Activated T-helper 1 cell treated with Interleukin-2 at 50 U/mL for 16 hours (primary cell): Measurements from ENCODE around the gene CBX3.
"Not testable (repeated sequence)": the region's sequence is repeated elsewhere in the genome, so short reads cannot be mapped to it uniquely, and the experiment has no call there.

ENCODE experiments used
- DNase-seq: peaks from one replicate; pipeline ENCODE4 v3.0.0-alpha.2; 2020; ENCODE audit warnings: low read depth

CBX3 gene

DNA sequence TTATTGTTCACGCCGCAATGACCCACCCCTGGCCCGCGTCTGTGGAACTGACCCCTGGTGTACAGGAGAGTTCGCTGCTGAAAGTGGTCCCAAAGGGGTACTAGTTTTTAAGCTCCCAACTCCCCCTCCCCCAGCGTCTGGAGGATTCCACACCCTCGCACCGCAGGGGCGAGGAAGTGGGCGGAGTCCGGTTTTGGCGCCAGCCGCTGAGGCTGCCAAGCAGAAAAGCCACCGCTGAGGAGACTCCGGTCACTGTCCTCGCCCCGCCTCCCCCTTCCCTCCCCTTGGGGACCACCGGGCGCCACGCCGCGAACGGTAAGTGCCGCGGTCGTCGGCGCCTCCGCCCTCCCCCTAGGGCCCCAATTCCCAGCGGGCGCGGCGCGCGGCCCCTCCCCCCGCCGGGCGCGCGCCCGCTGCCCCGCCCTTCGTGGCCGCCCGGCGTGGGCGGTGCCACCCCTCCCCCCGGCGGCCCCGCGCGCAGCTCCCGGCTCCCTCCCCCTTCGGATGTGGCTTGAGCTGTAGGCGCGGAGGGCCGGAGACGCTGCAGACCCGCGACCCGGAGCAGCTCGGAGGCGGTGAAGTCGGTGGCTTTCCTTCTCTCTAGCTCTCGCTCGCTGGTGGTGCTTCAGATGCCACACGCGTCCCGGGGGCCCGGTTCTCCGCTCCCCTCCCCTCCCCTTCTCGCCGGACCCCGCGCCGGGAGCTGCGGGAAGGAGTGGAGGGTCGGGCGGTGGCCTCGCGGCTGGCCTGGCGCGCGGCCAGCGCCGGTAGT, at the start of gene CBX3:
TSS of gene CBX3 (plus strand) at position 499 of the 772 bp plus-strand sequence. CDS start 1,254 bp downstream, outside the sequence.
- peak; percentile 81 for DNase-seq

DNA sequence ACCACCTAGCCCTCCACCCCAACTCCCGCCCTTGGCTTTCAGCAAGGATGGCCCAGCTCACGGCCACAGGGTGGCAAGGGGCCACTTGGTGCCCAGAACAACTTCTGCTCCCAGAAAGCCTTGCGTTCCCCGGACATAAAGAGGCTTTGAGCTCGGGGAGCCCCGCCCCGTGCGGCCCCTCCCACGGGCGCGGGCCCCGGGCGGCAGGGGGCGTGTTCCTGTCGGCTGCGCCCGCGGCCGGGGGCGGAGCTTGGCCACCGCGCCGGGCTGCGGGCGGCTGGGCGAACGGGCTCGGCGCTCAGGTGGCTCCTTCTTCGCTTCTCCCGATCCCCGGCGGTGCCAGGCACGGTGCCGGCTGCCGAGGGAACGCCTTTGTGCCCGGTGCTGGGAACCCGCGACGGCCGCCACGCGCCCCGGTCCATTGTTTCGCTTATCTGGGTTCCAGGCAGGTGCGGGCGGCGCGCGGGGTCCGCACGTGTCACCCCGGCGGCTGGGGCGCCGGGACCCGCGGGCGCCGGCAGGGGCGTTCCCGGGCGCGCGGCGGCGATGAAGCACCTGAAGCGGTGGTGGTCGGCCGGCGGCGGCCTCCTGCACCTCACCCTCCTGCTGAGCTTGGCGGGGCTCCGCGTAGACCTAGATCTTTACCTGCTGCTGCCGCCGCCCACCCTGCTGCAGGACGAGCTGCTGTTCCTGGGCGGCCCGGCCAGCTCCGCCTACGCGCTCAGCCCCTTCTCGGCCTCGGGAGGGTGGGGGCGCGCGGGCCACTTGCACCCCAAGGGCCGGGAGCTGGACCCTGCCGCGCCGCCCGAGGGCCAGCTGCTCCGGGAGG, 49.4 kb upstream of the CBX3 start, which contains the start of gene NFE2L3:
TSS of gene NFE2L3 (plus strand) at position 246 of the 829 bp plus-strand sequence. CDS start at position 547, 301 bp downstream.
- DNase-seq = peak; percentile 74

DNA sequence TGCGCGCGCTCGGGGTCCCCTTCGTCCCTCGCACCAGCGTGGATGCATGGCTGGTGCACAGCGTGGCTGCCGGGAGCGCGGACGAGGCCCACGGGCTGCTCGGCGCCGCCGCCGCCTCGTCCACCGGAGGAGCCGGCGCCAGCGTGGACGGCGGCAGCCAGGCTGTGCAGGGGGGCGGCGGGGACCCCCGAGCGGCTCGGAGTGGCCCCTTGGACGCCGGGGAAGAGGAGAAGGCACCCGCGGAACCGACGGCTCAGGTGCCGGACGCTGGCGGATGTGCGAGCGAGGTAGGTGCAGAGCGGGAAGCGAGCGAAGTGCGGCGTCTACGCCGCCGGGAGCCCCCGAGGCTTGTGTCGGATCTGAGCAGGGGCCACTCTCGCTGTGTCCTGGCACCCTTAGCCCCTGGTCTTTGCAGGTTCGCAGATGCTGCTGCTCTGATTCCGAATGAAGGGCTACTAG, 48.7 kb upstream of the CBX3 start:
- not testable (repeated sequence) for DNase-seq

DNA sequence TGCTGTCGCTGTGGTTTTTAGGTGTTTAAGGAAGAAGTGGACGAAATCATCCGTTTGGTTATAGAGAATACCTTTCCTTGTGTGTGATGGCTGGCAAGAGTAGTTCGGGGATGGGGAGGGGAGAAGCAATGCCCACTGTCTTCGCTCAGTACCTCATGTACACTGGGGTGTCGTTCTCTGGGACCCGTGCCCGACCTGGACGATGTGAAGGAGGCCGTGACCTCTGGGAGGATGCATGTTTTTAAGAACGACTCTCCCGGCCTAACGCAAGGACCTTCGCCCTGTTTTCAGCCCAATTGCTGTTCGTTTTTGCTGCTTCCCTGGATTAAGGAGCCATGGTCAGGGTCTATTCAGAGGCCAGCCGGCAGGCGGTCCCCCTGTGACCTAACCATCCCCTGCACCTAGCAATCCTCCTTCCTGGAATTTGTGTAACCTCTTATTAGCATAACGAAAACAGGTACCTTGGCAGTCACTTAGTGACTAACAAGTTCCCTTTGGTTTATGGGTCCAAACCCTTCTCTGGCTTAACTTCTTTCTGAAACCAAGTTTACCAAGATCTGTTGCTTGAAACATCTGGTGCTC, 48.2 kb upstream of the CBX3 start:
- no peak for DNase-seq

DNA sequence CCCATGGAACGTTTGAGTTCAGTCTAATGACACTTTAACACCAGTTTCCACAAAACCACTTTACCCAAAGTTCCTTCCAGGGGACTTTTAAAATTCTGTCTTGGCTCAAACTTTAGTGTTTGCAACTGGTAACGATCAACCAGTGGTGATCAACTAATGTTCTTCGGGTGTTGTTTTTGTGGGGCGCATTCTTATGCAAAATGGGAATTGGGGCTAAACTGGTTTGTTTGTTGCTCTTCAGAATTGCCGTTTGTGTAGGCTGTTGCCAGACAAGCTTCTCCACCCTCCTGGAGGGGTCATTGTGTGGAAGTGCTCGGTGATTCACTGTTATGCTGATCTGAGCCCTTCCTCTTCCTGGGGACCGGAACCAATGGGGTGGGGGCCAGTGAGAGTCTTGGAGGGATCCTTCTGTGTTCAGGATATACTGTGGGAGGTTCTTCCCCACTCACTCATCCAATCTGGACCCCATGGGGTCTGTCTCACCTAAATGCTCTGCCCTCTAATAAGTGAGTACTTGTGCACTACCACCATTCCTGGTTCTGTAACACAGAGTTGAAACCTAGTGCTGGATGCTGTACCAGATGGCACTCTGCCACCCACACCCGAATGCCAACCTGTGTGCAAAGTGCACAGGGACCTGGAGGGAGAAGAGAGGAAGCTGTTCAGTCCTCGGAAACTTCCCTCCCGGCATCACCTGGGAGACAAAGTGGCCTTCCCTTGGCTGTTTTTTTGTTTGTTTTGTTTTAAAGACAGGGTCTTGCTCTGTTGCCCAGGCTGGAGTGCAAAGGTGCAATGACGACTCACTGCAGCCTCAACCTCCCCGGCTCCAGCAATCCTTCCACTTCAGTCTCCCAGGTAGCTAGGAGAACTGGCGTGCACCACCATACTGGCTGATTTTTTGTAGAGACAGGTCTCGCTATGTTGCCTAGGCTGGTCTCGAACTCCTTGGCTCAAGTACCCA, 47.4 kb upstream of the CBX3 start:
- peak; percentile 17 for DNase-seq

DNA sequence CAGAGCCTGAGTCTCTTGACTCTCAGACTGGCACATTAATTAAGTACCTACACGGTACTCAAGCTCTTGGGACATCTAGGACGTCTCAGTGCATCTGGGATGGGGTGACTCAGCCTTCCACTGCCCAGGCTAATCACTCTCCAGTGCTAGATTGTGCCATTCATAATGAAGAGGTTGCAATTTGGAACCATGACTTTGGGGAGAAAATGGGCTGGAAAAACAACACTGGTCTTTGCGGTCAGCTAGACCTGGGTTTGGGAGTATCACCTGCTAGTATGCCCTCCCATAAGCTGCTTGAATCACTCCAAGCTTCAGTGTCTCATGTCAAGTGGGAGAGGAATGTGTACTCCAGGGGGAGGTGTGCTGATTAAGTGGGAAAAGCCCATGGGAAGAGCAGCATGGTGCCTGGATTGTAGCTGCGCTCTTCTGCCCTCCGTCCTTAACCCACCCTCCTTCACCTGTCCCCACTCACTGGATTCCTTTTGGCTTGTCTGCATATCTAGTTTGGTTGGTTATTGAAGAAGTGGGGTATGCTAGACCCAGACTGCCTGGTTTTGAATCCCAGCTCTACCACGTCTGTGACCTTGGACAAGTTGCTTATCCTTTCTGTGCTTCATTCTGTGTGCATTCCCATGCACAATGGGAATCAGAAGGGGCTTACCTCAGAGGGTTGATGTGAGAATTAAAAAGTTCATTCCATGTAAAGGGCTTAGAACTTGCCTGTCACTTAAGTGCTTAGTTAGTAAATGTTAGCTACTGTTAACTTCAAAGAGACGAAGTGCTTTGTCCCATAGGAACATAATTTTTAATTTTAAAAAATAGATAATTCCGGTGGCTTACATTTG, 45.8 kb upstream of the CBX3 start:
- no peak for DNase-seq

DNA sequence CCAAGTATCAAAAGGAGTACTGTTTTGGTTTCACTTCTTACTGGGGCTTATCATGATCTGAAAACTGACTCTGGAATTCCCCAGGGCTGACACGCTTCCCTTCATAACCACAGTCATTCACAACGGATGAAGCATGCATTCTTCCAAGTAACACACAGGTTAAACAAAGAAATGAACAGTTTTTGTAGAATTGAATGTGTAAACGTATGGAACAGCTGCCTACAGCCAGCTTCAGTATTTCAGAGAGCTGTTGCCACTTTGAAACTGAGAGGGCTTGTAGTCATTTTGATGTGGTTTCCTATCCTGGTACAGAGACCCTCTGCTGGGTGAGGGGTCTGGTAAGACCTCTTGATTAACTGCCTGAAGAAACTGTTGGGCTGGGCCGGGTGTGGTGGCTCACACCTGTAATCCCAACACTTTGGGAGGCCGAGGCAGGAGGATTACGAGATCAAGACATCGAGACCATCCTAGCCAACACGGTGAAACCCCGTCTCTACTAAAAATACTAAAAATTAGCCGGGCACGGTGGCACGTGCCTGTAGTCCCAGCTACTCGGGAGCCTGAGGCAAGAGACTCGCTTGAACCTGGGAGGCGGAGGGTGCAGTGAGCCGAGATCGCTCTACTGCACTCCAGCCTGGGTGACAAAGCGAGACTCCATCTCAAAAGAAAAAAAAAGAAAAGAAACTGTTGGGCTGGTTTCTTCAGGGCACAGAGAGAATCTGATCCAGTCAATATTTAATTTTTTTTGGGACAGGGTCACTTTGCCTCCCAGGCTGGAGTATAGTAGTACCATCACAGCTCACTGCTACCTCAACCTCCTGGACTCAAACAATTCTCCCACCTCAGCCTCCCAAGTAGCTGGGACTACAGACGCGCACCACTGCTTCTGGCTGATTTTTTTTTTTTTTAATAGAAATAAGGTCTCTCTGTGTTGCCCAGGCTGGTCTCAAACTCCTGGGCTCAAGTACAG, 44.8 kb upstream of the CBX3 start:
- no peak for DNase-seq

DNA sequence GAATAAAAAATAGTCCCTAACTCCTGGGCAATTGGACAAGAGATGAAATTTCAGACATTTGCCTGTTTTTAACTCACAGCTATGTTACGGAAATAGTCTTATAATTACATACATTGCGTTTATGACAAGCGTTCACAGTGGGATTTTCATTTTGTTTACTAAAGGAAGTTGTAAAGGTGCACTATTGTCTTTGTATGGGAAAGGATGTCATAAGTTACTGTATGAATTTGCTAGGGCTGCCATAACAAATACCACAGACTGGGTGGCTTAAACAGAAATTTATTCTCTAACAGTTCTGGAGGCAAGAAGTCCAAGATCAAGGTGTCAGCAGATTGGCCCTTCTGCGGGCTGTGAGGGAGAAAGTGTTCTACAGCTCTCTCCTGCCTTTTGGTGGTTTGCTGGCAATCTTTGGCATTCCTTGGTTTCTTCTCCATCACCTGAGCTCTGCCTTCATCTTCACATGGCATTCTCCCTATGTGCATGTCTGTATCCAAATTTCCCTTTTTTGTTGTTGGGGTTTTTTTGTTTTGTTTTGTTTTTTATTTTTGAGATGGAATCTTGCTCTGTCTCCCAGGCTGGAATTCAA, 43.9 kb upstream of the CBX3 start:
- no peak for DNase-seq

DNA sequence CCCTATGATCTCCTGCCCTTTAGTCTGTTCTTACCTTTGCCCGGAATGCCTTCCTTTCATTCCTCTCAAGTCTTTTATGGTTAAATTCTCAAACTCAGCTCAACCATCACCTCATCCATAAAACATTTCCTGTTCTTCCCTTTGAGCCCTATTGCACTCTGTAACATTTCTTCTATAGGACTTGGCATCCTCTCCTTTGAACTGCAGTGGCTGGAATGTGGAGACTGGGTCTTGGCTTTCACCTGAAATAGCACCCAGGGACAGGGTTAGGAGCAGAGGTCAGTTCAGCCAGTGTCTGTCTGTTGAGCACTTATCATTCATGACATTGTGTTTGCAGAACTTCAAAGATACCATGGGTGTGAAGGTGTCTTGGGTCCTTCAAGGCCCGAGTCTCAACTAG, 42.3 kb upstream of the CBX3 start:
- DNase-seq = no peak

DNA sequence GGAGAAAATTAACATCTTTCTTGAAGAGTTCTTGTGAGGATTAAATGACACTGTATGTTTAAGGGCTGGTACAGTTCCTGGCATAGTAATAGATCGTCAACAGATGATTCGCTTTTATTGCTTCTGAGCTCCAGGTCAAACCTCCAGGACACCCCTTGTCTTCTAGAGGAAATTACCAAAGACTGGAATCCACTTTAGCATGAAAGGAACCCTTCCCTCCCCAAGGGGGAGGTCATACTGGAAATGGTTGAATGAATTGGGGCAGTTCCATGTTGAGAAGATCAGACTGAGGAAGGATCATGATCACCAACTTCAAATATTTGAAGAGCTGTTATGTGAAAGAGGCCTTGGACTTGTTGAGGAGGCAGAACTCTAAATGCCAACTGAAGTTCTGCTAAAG, 40.6 kb upstream of the CBX3 start:
- no peak for DNase-seq

DNA sequence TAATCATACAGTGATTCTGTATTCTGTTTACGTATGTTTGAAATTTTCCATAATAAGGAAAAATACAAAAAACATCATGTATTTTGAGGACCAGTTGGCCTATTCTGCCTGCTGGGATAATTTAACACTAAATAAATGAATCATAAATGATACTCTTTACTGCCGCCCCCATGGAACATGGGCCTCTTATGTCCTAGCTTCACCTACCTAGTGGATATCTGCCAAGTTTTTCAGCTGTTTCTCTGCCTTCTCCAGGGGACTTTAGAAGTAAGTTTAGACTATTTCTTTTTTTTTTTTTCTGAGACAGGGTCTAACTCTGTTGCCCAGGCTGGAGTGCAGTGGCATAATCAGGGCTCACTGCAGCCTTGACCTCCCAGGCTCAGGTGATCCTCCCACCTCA, 39.1 kb upstream of the CBX3 start:
- DNase-seq = no peak

DNA sequence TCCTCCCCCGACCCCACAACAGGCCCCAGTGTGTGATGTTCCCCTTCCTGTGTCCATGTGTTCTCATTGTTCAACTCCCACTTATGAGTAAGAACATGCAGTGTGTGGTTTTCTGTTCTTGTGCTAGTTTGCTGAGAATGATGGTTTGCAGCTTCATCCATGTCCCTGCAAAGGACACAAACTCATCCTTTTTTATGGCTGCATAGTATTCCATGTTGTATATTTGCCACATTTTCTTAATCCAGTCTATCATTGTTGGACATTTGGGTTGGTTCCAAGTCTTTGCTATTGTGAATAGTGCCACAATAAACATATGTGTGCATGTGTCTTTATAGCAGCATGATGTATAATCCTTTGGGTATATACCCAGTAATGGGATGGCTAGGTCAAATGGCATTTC, 37.7 kb upstream of the CBX3 start:
- not testable (repeated sequence) for DNase-seq

DNA sequence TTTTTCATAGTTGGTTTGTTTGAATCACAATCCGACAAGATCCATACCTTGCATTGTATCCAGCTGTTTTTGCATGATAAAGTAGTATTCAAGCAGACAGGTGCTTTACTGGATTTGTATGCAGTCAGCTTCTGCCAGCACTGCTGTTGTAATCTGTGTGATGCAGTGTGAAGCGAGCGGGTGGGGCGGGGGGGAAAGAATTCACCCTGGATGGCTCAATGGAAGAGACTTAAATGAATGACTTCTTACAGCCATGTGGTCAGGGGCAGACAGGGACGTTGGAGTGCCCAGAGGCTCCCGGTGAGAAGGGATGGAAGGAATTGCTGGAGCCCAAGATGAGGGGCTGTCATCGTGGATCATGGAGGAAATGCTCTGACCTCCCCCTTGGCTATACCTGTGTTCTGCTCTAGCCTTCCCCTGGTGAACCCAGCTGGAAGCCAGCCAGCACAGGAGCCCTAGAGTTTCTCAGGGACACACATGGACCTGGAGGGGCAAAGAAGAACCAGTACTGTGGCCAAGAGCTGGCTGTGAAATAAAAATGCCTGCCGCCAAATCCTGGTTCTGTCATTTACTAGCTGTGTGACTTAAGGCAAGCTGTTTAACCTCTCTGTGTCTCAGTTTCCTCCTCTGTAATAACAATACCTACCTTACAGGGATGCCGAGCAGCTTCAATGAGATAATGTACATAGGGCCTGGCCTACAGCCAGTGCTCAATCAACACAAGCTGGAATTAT, 35.4 kb upstream of the CBX3 start:
- no peak for DNase-seq

DNA sequence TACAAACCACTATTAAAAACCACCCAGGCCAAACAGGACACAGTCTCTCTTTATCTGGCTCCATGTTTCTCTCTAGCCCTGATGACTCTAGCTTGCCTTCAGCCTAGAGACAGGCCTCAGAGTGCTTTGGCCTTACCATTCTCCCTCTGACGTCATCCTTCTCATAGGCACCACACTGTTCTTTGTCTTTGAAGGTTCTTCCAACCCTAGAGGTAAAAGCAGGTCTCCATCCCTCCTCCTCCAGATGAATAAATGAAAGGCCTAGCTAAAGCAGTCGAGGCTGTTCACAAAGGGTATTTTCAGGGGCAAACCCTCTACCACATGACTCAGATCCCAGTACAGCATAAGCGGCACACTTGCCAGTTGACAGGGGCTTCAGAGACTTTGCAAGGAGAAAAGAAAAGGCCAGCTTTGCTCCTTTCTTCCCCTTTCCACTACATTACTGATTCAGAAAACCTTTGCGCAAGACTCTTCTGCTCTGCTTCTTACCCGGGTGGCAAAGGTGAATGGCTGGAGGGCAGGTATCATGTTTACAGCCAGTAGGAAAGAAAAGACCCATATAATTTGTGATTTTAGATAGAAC, 34.8 kb upstream of the CBX3 start:
- no peak for DNase-seq

DNA sequence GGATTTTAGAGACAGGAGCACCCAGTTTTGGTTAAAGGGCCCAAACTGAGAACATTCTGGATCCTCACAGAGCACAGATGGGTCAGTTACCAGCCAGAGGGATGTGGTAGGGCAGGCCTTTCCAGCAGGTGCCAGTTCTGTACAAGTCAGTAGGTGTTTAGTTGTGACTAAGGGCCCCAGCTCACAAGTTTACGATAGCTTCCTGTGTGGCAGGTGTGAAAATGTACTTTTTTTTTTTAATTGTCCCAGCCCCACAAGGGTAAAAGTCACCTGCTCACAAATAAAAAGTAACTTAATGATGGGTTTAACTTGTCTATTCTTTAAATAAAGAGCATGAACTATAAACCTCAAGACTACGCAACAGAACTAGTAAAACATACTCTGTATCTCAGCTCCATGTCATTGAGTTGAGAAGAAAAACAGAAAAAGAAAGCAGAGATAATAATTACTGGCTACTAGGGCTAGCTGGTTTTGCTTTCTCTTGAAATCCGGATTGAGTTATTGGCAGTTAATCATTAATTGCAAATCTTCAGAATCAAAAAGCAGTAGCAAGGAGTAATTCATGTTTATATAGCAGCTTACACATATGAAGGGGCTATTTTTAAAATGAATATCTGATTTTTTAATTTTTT, 34.1 kb upstream of the CBX3 start:
- no peak for DNase-seq

DNA sequence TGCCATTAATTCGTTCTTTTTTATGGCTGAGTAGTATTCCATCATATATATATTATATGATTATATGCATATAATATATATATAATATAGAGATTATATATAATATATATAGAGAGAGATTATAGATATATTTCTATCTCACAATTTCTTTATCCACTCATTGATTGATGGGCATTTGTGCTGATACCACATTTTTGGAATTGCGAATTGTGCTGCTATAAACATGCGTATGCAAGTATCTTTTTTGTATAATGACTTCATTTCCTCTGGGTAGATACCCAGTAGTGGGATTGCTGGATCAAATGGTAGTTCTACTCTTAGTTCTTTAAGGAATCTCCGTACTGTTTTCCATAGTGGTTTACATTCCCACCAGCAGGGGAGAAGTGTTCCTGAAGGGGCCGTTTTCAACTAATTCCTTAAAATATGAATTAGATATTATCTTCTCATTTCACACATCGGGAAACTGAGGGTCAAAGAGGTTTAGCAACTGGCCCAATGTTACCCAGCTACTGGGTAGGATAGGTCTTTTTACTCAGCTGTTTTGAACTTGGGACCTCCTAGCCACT, 33.0 kb upstream of the CBX3 start:
- DNase-seq = no peak

DNA sequence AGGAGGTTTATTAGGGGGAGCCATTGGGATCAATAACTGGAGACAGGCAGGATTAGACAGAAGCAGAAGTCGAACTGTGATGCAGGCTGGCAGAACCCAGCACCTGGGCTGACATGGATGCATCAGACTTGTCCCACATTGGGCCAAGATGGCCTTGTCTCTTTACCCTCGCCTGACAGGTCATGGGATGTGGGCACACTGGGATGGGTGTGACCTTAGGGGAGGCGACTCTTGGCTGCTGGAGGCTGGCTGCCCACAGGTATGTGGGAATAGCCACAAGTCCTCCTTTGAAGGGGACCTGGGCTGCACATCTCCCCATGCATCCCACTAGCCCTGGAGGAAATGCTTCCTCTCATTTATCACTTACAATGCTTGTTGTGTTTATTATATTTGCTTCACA, 32.3 kb upstream of the CBX3 start:
- no peak for DNase-seq
